GM18907 (cell line): ENCODE results near the gene RRAGC.
"Not testable (repeated sequence)": the region's sequence is repeated elsewhere in the genome, so short reads cannot be mapped to it uniquely, and the experiment has no call there.

Experiments used
- ATAC-seq: cut with Tn5 transposase; IDR thresholded peaks from one replicate; pipeline ENCODE4 v1.9.1; 2021; ENCODE audit warnings: mild to moderate bottlenecking, moderate library complexity; ENCODE audit not compliant: unreplicated experiment

Gene RRAGC

GRCh38 chr1:38817267-38818174 lies 42.1 kb downstream of the RRAGC start:
- ATAC-seq, result no peak

GRCh38 chr1:38815903-38816627 lies 43.5 kb downstream of the RRAGC start:
- ATAC-seq, result peak; percentile 71

GRCh38 chr1:38814984-38815464 lies 44.5 kb downstream of the RRAGC start:
- ATAC-seq, result no peak

GRCh38 chr1:38814444-38814983 lies 45.1 kb downstream of the RRAGC start:
- ATAC-seq, result no peak

- ATAC-seq, result no peak
These were observed 46.6 kb downstream of the RRAGC start for GRCh38 chr1:38812981-38813380.

- not testable (repeated sequence) for ATAC-seq
These were observed 48.1 kb downstream of the RRAGC start for GRCh38 chr1:38811466-38811865.

- ATAC-seq, result no peak
These were observed 53.5 kb downstream of the RRAGC start for GRCh38 chr1:38806090-38806489.

GRCh38 chr1:38805036-38805435 lies 54.5 kb downstream of the RRAGC start:
- no peak for ATAC-seq

GRCh38 chr1:38804062-38804886 lies 55.3 kb downstream of the RRAGC start:
- no peak for ATAC-seq

GRCh38 chr1:38803647-38804046 lies 55.9 kb downstream of the RRAGC start:
- ATAC-seq, result no peak

- ATAC-seq, result no peak
These were observed 58.6 kb downstream of the RRAGC start for GRCh38 chr1:38800720-38801671.

- ATAC-seq, result no peak
These were observed 66.3 kb downstream of the RRAGC start for GRCh38 chr1:38793299-38793698.

GRCh38 chr1:38791892-38792291 lies 67.7 kb downstream of the RRAGC start:
- no peak for ATAC-seq

- no peak for ATAC-seq
These were observed 68.4 kb downstream of the RRAGC start for GRCh38 chr1:38791164-38791515.

GRCh38 chr1:38790422-38791163 lies 69.0 kb downstream of the RRAGC start:
- no peak for ATAC-seq

- ATAC-seq, result no peak
These were observed 69.9 kb downstream of the RRAGC start for GRCh38 chr1:38789498-38790169.

- ATAC-seq, result no peak
These were observed 70.9 kb downstream of the RRAGC start for GRCh38 chr1:38788341-38789336.
